ENCODE results near the gene SRPK2. TPM values are rescaled to one million over a fixed set of nuclear protein-coding genes. Genes with fewer than 3 reads are reported as not detected.

SRPK2 gene
- total and polyA plus RNA-seq, 2 donors (not counting 1 experiment from before 2014, with no cell fraction given), result 15.2 to 108 TPM

GRCh38 chr7:105126436-105126975 is 262.2 kb downstream of the SRPK2 start:
- intact Hi-C loops (cut with micrococcal nuclease), result no loop called here
- H3K27ac Mint-ChIP-seq, result no peak overlapping the region
- no peak overlapping the region for H3K4me2 ChIP-seq (replicated peaks; ENCODE audit: low read depth, low read length, poor library complexity, severe bottlenecking)
- no peak overlapping the region for H3K4me3 ChIP-seq (ENCODE audit: control extremely low read depth in 1 of 5, extremely low read depth in 1 of 5, insufficient read depth in 1 of 5, low read depth in 2 of 5, low read length in 4 of 5)
- no peak for TF ChIP-seq EZH2 (IDR thresholded peaks at IDR 0.05; ENCODE audit: borderline replicate concordance, insufficient read depth, low read depth, low read length, poor library complexity, severe bottlenecking)
- TF ChIP-seq CTCF (IDR thresholded peaks at IDR 0.05), result no peak
- no peaks in the 10 kb centered on the region for H3K9me3 ChIP-seq (ENCODE audit: control extremely low read depth in 1 of 3, control insufficient read depth in 2 of 3, insufficient read depth in 1 of 3, low read length in 2 of 3)
- ATAC-seq (ENCODE audit: low read depth) (no peak), DNase-seq (no peak)
- peaks cover 12% of the 10 kb centered on the region for H4K20me1 ChIP-seq (ENCODE audit: control insufficient read depth, insufficient read depth, low read length, poor library complexity, severe bottlenecking)
- H3K4me3 Mint-ChIP-seq, result no peak overlapping the region
- H2AFZ ChIP-seq (ENCODE audit: insufficient read depth, low read depth, low read length, poor library complexity, severe bottlenecking), result no peak overlapping the region
- H3K9me3 Mint-ChIP-seq (ENCODE audit: insufficient read depth), result no peaks in the 10 kb centered on the region
- no peaks in the 10 kb centered on the region for H3K27me3 Mint-ChIP-seq
- no peaks in the 10 kb centered on the region for H3K4me1 Mint-ChIP-seq
- no peaks in the 10 kb centered on the region for H3K4me1 ChIP-seq (ENCODE audit: control insufficient read depth in 2 of 2, insufficient read depth in 2 of 2, low read length in 2 of 2)
- POLR2A ChIA-PET, result no interaction called here
- no peaks in the 10 kb centered on the region for H3K27me3 ChIP-seq (replicated peaks in 1 of 4; ENCODE audit: control extremely low read depth in 1 of 4, control insufficient read depth in 3 of 4, insufficient read depth in 4 of 4, low read length in 3 of 4)
- H3K27ac ChIP-seq (ENCODE audit: low read length in 2 of 2), result no peak overlapping the region
- no peak overlapping the region for H3K9ac ChIP-seq (ENCODE audit: low read length)
- H3K79me2 ChIP-seq (ENCODE audit: control insufficient read depth, insufficient read depth, low read length), result no peaks in the 10 kb centered on the region
- WGBS (ENCODE audit: insufficient coverage), result 96% methylated on average over 4 of the region's 4 CpGs
- CTCF ChIA-PET, result no interaction called here
- H3K36me3 ChIP-seq (replicated peaks in 1 of 2; ENCODE audit: control extremely low read depth in 1 of 2, control insufficient read depth in 1 of 2, extremely low read depth in 1 of 2, insufficient read depth in 2 of 2, low read length in 1 of 2), result peaks cover 0 to 58% of the 10 kb centered on the region in 2 experiments

- no peak for ATAC-seq (ENCODE audit: low read depth)
- H3K79me2 ChIP-seq (ENCODE audit: control insufficient read depth, insufficient read depth, low read length), result no peaks in the 10 kb centered on the region
- no peak overlapping the region for H3K4me2 ChIP-seq (replicated peaks; ENCODE audit: low read depth, low read length, poor library complexity, severe bottlenecking)
- no peak overlapping the region for H3K27ac ChIP-seq (ENCODE audit: low read length in 2 of 2)
- no peak overlapping the region for H3K4me3 Mint-ChIP-seq
- H3K9me3 Mint-ChIP-seq (ENCODE audit: insufficient read depth), result no peaks in the 10 kb centered on the region
- no peaks in the 10 kb centered on the region for H3K27me3 ChIP-seq (replicated peaks in 1 of 4; ENCODE audit: control extremely low read depth in 1 of 4, control insufficient read depth in 3 of 4, insufficient read depth in 4 of 4, low read length in 3 of 4)
- no peaks in the 10 kb centered on the region for H3K27me3 Mint-ChIP-seq
- no peaks in the 10 kb centered on the region for H3K4me1 Mint-ChIP-seq
- ChIA-PET CTCF (no interaction called here), POLR2A (interaction anchor here (0.5 kb wide), 1 partner anchor 214 kb away, joined by 5 read pairs; no protein-coding TSS in a partner anchor)
- H3K9ac ChIP-seq (ENCODE audit: low read length), result no peak overlapping the region
- DNase-seq, result no peak
- no peak overlapping the region for H2AFZ ChIP-seq (ENCODE audit: insufficient read depth, low read depth, low read length, poor library complexity, severe bottlenecking)
- peaks cover 0 to 54% of the 10 kb centered on the region in 2 experiments for H3K36me3 ChIP-seq (replicated peaks in 1 of 2; ENCODE audit: control extremely low read depth in 1 of 2, control insufficient read depth in 1 of 2, extremely low read depth in 1 of 2, insufficient read depth in 2 of 2, low read length in 1 of 2)
- 98% methylated on average over 12 of the region's 12 CpGs for WGBS (ENCODE audit: insufficient coverage)
- intact Hi-C loops (cut with micrococcal nuclease), result no loop called here
- no peak for TF ChIP-seq CTCF (IDR thresholded peaks at IDR 0.05)
- TF ChIP-seq EZH2 (IDR thresholded peaks at IDR 0.05; ENCODE audit: borderline replicate concordance, insufficient read depth, low read depth, low read length, poor library complexity, severe bottlenecking), result no peak
- H3K9me3 ChIP-seq (ENCODE audit: control extremely low read depth in 1 of 3, control insufficient read depth in 2 of 3, insufficient read depth in 1 of 3, low read length in 2 of 3), result no peaks in the 10 kb centered on the region
- no peaks in the 10 kb centered on the region for H3K4me1 ChIP-seq (ENCODE audit: control insufficient read depth in 2 of 2, insufficient read depth in 2 of 2, low read length in 2 of 2)
- H4K20me1 ChIP-seq (ENCODE audit: control insufficient read depth, insufficient read depth, low read length, poor library complexity, severe bottlenecking), result peaks cover 12% of the 10 kb centered on the region
- no peak overlapping the region for H3K4me3 ChIP-seq (ENCODE audit: control extremely low read depth in 1 of 5, extremely low read depth in 1 of 5, insufficient read depth in 1 of 5, low read depth in 2 of 5, low read length in 4 of 5)
- H3K27ac Mint-ChIP-seq, result no peak overlapping the region
These were observed 263.0 kb downstream of the SRPK2 start for GRCh38 chr7:105125745-105126144.
